Peyer's patch (tissue), 4 donors: ENCODE results near the gene KCNK10.

Experiments used
- CTCF ChIP-seq, 6 experiments: fragments of 450-650 bp in 4 of 6; fragments of 200-600 bp in 2 of 6; sonication (generic) in 1 of 6; IDR thresholded peaks; one replicate each; pipeline ENCODE4 v1.5.1; 2017 to 2019; ENCODE audit warnings: antibody characterized with exemption in 6 of 6, mild to moderate bottlenecking in 3 of 6, moderate library complexity in 1 of 6
- POLR2A ChIP-seq, 2 donors: fragments of 450-650 bp; IDR thresholded peaks; one replicate each; pipeline ENCODE4 v1.5.1; 2017; ENCODE audit warnings: antibody characterized with exemption in 2 of 2, mild to moderate bottlenecking in 2 of 2, moderate library complexity in 2 of 2

GRCh38 chr14:88168498-88169165 lies 154.4 kb downstream of the KCNK10 start:
- TF ChIP-seq CTCF (IDR thresholded peaks at IDR 0.05) (peak in 5 of 6 experiments; percentile 51 to 78 (median 73)), POLR2A (IDR thresholded peaks at IDR 0.05) (no peak)
